Measurements from ENCODE around the gene POLD3.

The POLD3 gene, protein sequence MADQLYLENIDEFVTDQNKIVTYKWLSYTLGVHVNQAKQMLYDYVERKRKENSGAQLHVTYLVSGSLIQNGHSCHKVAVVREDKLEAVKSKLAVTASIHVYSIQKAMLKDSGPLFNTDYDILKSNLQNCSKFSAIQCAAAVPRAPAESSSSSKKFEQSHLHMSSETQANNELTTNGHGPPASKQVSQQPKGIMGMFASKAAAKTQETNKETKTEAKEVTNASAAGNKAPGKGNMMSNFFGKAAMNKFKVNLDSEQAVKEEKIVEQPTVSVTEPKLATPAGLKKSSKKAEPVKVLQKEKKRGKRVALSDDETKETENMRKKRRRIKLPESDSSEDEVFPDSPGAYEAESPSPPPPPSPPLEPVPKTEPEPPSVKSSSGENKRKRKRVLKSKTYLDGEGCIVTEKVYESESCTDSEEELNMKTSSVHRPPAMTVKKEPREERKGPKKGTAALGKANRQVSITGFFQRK

DNA sequence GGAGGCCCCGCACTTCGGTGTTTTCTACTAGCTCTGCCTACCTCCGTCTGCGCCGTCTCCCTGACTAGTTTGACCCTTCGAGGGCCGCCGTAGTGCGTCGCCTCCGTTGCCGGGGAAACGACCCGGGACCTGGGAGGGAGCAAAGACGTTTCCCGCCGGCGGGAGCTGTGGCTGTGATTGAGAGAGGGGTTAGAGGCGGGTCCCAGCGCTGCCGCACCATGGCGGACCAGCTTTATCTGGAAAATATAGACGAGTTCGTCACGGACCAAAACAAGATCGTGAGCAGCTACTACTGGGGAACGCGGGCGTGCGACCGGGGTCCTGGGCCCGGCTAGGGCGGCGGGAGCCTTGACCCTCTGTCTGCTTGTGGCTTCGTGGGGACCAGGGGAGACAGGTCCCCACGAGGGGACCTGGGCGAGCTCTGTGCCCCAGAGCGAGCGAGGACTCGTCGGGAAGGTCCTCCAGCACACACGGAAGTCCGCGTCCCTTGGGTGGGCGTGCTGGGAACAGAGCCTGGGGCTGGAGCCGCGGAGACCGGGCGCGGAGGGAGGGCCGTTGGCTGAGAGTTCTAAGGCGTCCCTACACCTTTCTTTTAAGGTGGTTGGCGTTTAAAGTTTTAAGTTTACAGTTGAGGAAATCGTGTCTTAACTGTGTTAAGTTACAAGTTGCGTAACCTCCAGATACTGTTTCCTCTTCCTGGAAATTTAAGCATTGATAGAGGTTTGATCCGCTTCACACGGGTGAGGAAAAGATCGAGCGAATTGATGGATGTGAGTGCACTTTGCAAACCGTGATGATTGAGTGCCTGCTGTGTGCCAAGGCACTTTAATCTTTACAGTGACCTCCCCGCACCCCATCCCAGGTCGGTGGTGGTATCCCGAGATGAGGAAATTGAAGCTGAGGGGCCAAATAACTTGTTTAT lies at the start of gene POLD3:
POLD3 (plus strand) TSS at position 142 of the 922 bp plus-strand sequence; CDS start at position 219, 77 bp downstream.
- DNase-seq (ENCODE audit: low spot score), result peak; percentile 85
- TF ChIP-seq CTCF (IDR thresholded peaks at IDR 0.05; ENCODE audit: extremely low read depth, insufficient read depth, missing control alignments), result no peak
- in situ Hi-C loops (cut with MboI; ENCODE audit: low pct_unique_long_range_greater_than_20kb, low sequenced_read_pairs, unreplicated experiment), result no loop called here

GRCh38 chr11:74543991-74544390 lies 48.4 kb upstream of the POLD3 start:
- no peak for TF ChIP-seq CTCF (IDR thresholded peaks at IDR 0.05; ENCODE audit: extremely low read depth, insufficient read depth, missing control alignments)
- no peak for DNase-seq (ENCODE audit: low spot score)
- in situ Hi-C loops (cut with MboI; ENCODE audit: low pct_unique_long_range_greater_than_20kb, low sequenced_read_pairs, unreplicated experiment), result no loop called here

DNA sequence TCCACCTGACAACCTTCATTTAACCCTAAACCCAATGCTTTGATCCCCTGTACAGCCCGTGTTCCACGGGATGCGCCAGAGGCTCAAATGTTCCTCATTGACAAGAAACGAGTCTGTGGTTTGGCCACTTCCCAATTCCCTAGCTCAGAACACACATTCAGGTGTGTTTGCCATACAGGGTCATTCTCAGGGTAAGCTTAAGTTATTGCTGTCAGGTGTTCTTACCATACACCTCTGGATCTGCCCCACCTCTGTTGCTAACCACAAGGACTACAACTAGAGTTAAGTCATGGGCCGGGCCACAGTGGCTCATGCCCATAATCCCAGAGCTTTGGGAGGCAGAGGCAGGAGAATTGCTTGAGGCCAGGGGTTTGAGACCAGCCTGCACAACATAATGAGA lies 45.6 kb upstream of the POLD3 start:
- no peak for DNase-seq (ENCODE audit: low spot score)
- in situ Hi-C loops (cut with MboI; ENCODE audit: low pct_unique_long_range_greater_than_20kb, low sequenced_read_pairs, unreplicated experiment), result no loop called here
- no peak for TF ChIP-seq CTCF (IDR thresholded peaks at IDR 0.05; ENCODE audit: extremely low read depth, insufficient read depth, missing control alignments)

- TF ChIP-seq CTCF (IDR thresholded peaks at IDR 0.05; ENCODE audit: extremely low read depth, insufficient read depth, missing control alignments), result no peak
- in situ Hi-C loops (cut with MboI; ENCODE audit: low pct_unique_long_range_greater_than_20kb, low sequenced_read_pairs, unreplicated experiment), result loop anchor here (25.0 kb wide), 1 partner anchor 89 kb away; the partner anchor contains the start of gene KCNE3
- DNase-seq (ENCODE audit: low spot score), result no peak
These were observed 41.2 kb upstream of the POLD3 start for GRCh38 chr11:74550991-74551753.

- no peak for DNase-seq (ENCODE audit: low spot score)
- in situ Hi-C loops (cut with MboI; ENCODE audit: low pct_unique_long_range_greater_than_20kb, low sequenced_read_pairs, unreplicated experiment), result loop anchor here (25.0 kb wide), 1 partner anchor 89 kb away; the partner anchor contains the start of gene KCNE3
- no peak for TF ChIP-seq CTCF (IDR thresholded peaks at IDR 0.05; ENCODE audit: extremely low read depth, insufficient read depth, missing control alignments)
These were observed 40.6 kb upstream of the POLD3 start for GRCh38 chr11:74551754-74552145.

- no peak for DNase-seq (ENCODE audit: low spot score)
- in situ Hi-C loops (cut with MboI; ENCODE audit: low pct_unique_long_range_greater_than_20kb, low sequenced_read_pairs, unreplicated experiment), result loop anchor here (25.0 kb wide), 1 partner anchor 95 kb away; the partner anchor contains the start of gene KCNE3
- TF ChIP-seq CTCF (IDR thresholded peaks at IDR 0.05; ENCODE audit: extremely low read depth, insufficient read depth, missing control alignments), result no peak
These were observed 34.9 kb upstream of the POLD3 start for GRCh38 chr11:74557526-74557925.
